CD4-positive, alpha-beta T cell treated with Interleukin-15 for 4 hours (primary cell): ENCODE results near the gene CAPN3.

Experiments used
- DNase-seq: peaks from one replicate; pipeline ENCODE4 v3.0.0-alpha.2; 2020; ENCODE audit warnings: low spot score

CAPN3 gene

DNA sequence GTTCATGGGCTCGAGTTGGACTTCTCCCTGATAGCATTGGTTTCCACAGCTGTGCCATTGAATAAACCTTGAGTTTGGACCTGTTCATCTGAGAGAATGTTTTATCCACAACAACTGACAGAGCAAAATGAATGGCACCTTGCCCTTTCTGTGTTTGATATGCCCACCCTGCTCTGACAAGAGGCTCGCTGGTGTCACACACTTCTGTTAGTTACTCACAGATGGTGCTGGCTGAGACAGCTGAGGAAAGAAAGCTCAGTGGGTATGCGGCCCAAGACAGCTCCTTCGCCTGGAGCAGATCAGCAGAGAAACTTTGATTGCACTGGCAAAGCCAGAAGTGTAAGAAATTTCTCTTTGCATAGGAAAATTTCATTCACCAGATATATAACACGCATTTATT lies 2.5 kb upstream of the CAPN3 start:
- no peak for DNase-seq

GRCh38 chr15:42358141-42358540 lies 1.2 kb upstream of the CAPN3 start:
- DNase-seq: no peak

- DNase-seq: no peak
These were observed 684 bp downstream of the CAPN3 start for GRCh38 chr15:42359985-42360384.

- no peak for DNase-seq
These were observed 1.3 kb downstream of the CAPN3 start for GRCh38 chr15:42360535-42361112.

GRCh38 chr15:42363487-42363886 lies 4.2 kb downstream of the CAPN3 start:
- DNase-seq: no peak

GRCh38 chr15:42363942-42364341 lies 4.6 kb downstream of the CAPN3 start:
- DNase-seq: no peak

DNA sequence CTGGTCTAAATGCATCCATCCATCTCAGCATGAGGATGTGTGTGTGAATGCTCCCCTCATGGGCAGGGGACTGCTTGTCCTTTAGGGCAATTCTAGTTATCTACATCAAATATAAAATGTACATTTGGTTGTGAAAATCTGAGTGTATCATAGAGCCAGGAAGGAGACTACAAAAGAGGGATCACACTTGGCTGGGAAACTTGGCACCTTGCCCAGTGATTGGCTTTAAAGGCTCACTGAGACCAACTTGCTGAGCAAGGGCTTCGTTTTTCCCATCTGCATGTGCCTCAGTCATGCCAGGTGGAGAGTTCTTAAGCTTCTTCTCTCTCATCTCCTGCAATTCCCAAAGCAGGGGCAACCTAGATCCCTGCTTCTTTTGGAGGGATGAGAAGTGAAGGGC lies 5.2 kb downstream of the CAPN3 start:
- DNase-seq: no peak

- DNase-seq: no peak
These were observed 6.7 kb downstream of the CAPN3 start for GRCh38 chr15:42365921-42366550.

DNA sequence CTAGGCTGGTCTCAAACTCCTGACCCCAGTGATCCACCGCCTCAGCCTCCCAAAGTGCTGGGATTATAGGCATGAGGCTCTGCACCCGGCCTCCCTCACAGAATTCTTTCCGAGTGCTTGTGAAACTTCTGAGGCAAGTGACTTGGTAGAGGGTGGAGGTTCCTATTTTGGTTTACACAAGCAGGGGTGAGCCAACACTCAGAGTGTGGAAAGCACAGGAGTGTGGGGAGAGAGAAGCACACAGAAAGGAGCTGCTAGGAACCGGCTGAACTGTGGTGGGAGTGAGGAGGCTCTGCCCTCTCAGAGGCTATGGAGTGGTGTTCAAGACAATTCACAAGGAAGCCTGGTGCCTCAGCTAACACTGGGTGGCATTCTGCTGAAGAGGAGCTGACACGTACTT lies 7.7 kb downstream of the CAPN3 start:
- DNase-seq: no peak

DNA sequence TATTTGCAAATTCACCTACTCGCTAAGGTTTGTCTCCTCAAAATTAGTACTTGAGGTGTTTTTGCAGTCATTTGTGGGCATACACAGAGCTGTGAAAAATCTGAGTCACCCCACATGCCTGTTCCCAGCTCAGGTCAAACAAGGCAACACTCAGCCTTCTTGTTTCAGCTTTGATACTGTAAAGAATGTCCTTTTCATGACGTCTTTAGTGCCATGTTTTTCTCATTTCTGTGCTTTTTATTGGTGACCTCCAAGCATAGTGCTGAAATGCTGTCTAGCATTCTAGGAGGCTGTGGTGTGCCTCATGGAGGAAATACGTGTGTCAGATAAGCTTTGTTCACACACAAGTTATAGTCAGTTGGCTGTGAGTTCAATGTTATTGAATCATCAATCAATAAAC lies 8.8 kb downstream of the CAPN3 start:
- DNase-seq: no peak

- no peak for DNase-seq
These were observed 11.8 kb downstream of the CAPN3 start for GRCh38 chr15:42371096-42371495.

DNA sequence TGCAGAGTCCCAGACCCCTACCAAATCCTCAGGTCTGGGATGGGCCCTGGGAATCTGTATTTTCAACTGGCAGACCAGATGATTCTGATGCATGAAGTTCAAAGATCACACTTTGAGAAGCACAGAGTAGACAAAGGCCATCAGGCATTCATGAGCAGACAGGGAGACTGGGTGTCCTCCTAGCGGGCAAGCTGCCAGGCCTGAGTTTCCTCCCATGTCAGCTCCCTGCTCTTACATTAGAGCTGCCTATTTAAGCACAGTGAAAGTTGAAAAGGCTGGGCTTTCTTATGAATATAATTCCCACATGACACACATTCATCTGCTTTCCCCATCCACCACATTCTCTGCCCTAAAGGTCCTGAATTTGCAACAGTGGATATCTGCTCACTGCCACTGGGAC lies 14.0 kb downstream of the CAPN3 start:
- DNase-seq: no peak

- DNase-seq: no peak
These were observed 14.6 kb downstream of the CAPN3 start for GRCh38 chr15:42373936-42374335.

- no peak for DNase-seq
These were observed 15.5 kb downstream of the CAPN3 start for GRCh38 chr15:42374810-42375209.

DNA sequence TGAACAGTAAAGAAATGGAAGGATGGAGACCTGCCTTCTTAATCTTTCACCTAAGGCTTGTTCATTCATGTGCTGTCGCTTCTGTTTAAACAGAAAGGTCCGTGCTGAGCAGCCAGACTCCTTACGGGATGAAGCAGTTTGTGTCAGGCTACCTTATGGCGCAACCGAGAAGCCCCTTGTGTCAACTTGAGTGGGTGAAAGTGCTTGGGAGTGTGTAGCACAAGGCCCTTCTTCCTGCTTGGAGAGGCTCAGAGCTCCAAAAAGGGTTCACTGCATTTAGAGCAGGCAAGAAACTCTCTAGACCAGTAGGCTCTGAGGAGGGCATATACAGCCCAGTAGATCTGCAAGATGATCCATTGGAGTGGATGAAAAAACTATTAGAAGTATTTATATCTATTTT lies 16.0 kb downstream of the CAPN3 start:
- no peak for DNase-seq

GRCh38 chr15:42375941-42376340 lies 16.6 kb downstream of the CAPN3 start:
- DNase-seq: no peak

DNA sequence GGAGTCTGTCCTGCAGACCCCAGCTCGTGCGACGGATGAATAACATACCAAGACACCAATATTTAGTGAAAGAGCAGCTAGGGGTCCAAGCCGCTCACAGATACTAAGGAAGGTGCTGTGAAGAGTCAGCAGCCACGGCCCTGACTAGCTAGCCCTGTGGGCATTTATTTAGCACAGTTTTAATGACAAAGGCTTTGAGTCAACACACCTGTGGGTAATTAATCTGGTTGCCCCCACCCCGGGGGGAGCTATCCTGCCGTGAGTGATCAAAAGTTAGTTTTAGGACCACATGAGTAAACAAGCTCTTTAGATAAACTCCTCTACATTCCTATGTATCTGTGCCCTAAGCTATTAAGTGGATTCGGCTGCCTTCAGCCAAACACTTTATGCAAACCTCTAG lies 18.7 kb downstream of the CAPN3 start:
- no peak for DNase-seq

DNA sequence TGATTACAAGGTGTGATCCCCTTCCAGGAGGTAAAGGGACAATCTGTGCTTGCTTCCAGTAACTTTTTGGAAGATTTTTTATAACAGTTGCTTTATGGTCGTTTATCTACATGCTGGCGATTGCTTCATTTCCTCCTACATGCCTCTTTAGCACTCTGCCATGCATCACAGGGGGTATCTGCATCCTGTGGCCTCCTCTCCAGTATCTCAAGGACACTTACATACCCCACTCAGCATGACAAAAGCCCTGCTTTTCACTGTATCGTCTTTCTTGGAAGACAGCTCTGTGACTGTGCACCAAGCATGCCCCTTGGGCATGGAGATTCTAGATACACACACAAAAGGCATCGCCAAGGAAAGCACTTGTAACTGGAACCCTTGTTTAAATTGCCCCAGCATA lies 25.3 kb downstream of the CAPN3 start:
- no peak for DNase-seq

GRCh38 chr15:42385206-42385979 lies 26.1 kb downstream of the CAPN3 start:
- no peak for DNase-seq

GRCh38 chr15:42385980-42386700 lies 26.8 kb downstream of the CAPN3 start:
- no peak for DNase-seq

GRCh38 chr15:42387603-42388002 lies 28.3 kb downstream of the CAPN3 start:
- no peak for DNase-seq

DNA sequence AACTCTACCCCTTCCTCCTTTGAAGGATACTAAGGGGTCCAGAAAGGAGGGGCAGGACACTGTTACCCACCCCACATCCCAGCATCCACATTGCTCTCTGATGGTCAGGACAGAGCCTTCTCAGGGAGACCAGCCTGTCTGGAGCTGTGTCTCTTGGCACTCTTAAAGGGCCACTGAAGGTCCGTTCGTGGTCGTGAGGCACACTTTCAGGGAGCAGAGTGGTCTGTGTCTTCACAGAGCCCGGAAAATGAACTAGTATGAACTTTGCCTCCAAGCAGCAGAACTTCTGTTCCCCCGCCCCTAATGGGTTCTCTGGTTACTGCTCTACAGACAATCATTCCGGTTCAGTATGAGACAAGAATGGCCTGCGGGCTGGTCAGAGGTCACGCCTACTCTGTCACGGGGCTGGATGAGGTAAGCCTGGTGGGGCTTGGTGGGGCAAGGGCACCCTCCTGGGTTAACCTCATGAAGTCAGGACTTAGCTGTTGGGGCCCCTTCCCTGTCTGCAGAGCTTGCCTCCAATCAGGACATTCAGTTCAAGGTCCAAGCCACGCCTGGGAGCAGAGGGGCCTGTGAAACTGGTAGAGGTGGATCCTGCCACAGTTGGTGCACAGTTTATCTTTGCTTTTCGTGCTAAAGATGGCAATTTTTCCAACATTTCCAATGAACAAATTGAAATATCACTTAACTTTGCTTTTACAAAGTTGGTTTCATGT lies 33.2 kb downstream of the CAPN3 start:
- DNase-seq: no peak
